ENCODE results near the gene PSTPIP1. TPM values are rescaled to one million over a fixed set of nuclear protein-coding genes. Genes with fewer than 3 reads are reported as not detected.

The PSTPIP1 gene
- total RNA-seq, 2 experiments from 2014 or later: 238 to 241 TPM

GRCh38 chr15:76996076-76996525 is 1.2 kb downstream of the PSTPIP1 start:
- Mint-ChIP-seq H3K9me3 (no peaks in the 10 kb centered on the region), H3K27ac (peak overlapping the region; percentile 95), H3K4me1 (peaks cover 58% of the 10 kb centered on the region), H3K27me3 (no peaks in the 10 kb centered on the region), H3K4me3 (peak overlapping the region; percentile 95), H3K36me3 (peaks cover 21% of the 10 kb centered on the region)
- ATAC-seq (ENCODE audit: low read depth) (no peak), DNase-seq (no peak)
- POLR2A ChIA-PET: interaction anchor here (0.9 to 9.0 kb wide), 13 partner anchors 7 to 65 kb away, joined by 3 to 137 read pairs (median 17); partner anchors contain the start of gene RCN2

- no peak for DNase-seq
- ATAC-seq (ENCODE audit: low read depth): peak; percentile 41
- no peaks in the 10 kb centered on the region for H3K27me3 Mint-ChIP-seq
- H3K27ac Mint-ChIP-seq: peak overlapping the region; percentile 95
- POLR2A ChIA-PET: interaction anchor here (0.6 to 9.0 kb wide), 15 partner anchors 9 to 66 kb away, joined by 3 to 137 read pairs (median 4); no protein-coding TSS in a partner anchor
- peaks cover 25% of the 10 kb centered on the region for H3K36me3 Mint-ChIP-seq
- no peaks in the 10 kb centered on the region for H3K9me3 Mint-ChIP-seq
- peak overlapping the region; percentile 95 for H3K4me3 Mint-ChIP-seq
- peaks cover 62% of the 10 kb centered on the region for H3K4me1 Mint-ChIP-seq
Observed at GRCh38 chr15:76996526-76997401, 1.8 kb downstream of the PSTPIP1 start.

GRCh38 chr15:76998663-76999285 is 3.8 kb downstream of the PSTPIP1 start:
- POLR2A ChIA-PET: interaction anchor here (0.5 to 9.0 kb wide), 7 partner anchors 11 to 1373 kb away, joined by 3 to 137 read pairs (median 4); partner anchors contain the start of gene SNUPN
- H3K27me3 Mint-ChIP-seq: no peaks in the 10 kb centered on the region
- no peak for ATAC-seq (ENCODE audit: low read depth)
- no peaks in the 10 kb centered on the region for H3K9me3 Mint-ChIP-seq
- no peak for DNase-seq
- peak overlapping the region; percentile 95 for H3K4me3 Mint-ChIP-seq
- H3K27ac Mint-ChIP-seq: peak overlapping the region; percentile 95
- peaks cover 68% of the 10 kb centered on the region for H3K4me1 Mint-ChIP-seq
- peaks cover 33% of the 10 kb centered on the region for H3K36me3 Mint-ChIP-seq

GRCh38 chr15:76999996-77000395 is 5.1 kb downstream of the PSTPIP1 start:
- DNase-seq: no peak
- peaks cover 2% of the 10 kb centered on the region for H3K9me3 Mint-ChIP-seq
- POLR2A ChIA-PET: interaction anchor here (1.7 to 9.0 kb wide), 2 partner anchors 11 to 15 kb away, joined by 5 to 137 read pairs; no protein-coding TSS in a partner anchor
- H3K4me1 Mint-ChIP-seq: peaks cover 69% of the 10 kb centered on the region
- peak overlapping the region; percentile 69 for H3K27ac Mint-ChIP-seq
- peak overlapping the region; percentile 40 for H3K4me3 Mint-ChIP-seq
- H3K36me3 Mint-ChIP-seq: peaks cover 43% of the 10 kb centered on the region
- H3K27me3 Mint-ChIP-seq: no peaks in the 10 kb centered on the region
- no peak for ATAC-seq (ENCODE audit: low read depth)

GRCh38 chr15:77001351-77001750 is 6.4 kb downstream of the PSTPIP1 start:
- H3K36me3 Mint-ChIP-seq: peaks cover 47% of the 10 kb centered on the region
- H3K27ac Mint-ChIP-seq: peak overlapping the region; percentile 84
- POLR2A ChIA-PET: interaction anchor here (1.7 to 9.0 kb wide), 2 partner anchors 13 to 14 kb away, joined by 5 to 137 read pairs; no protein-coding TSS in a partner anchor
- DNase-seq (no peak), ATAC-seq (ENCODE audit: low read depth) (no peak)
- H3K27me3 Mint-ChIP-seq: no peaks in the 10 kb centered on the region
- peak overlapping the region; percentile 71 for H3K4me3 Mint-ChIP-seq
- H3K4me1 Mint-ChIP-seq: peaks cover 79% of the 10 kb centered on the region
- H3K9me3 Mint-ChIP-seq: peaks cover 2% of the 10 kb centered on the region

GRCh38 chr15:77001966-77002365 is 7.0 kb downstream of the PSTPIP1 start:
- peaks cover 2% of the 10 kb centered on the region for H3K9me3 Mint-ChIP-seq
- ATAC-seq (ENCODE audit: low read depth) (no peak), DNase-seq (no peak)
- H3K36me3 Mint-ChIP-seq: peaks cover 52% of the 10 kb centered on the region
- H3K4me1 Mint-ChIP-seq: peaks cover 82% of the 10 kb centered on the region
- H3K27me3 Mint-ChIP-seq: no peaks in the 10 kb centered on the region
- POLR2A ChIA-PET: interaction anchor here (9.0 kb wide), 1 partner anchor 13 kb away, joined by 137 read pairs; no protein-coding TSS in a partner anchor
- H3K4me3 Mint-ChIP-seq: peak overlapping the region; percentile 81
- H3K27ac Mint-ChIP-seq: peak overlapping the region; percentile 90

- Mint-ChIP-seq H3K27ac (peak overlapping the region; percentile 90), H3K36me3 (peaks cover 56% of the 10 kb centered on the region), H3K4me1 (peaks cover 78% of the 10 kb centered on the region), H3K27me3 (no peaks in the 10 kb centered on the region), H3K9me3 (peaks cover 2% of the 10 kb centered on the region), H3K4me3 (peak overlapping the region; percentile 81)
- POLR2A ChIA-PET: interaction anchor here (0.9 to 3.3 kb wide), 6 partner anchors 8 to 28 kb away, joined by 3 to 31 read pairs (median 4); partner anchors contain the start of gene PSTPIP1
- DNase-seq (no peak), ATAC-seq (ENCODE audit: low read depth) (no peak)
Observed at GRCh38 chr15:77002436-77002835, 7.5 kb downstream of the PSTPIP1 start.

GRCh38 chr15:77002954-77003912 is 8.3 kb downstream of the PSTPIP1 start:
- peaks cover 54% of the 10 kb centered on the region for H3K36me3 Mint-ChIP-seq
- H3K4me3 Mint-ChIP-seq: peak overlapping the region; percentile 81
- peaks cover 71% of the 10 kb centered on the region for H3K4me1 Mint-ChIP-seq
- peak overlapping the region; percentile 90 for H3K27ac Mint-ChIP-seq
- H3K27me3 Mint-ChIP-seq: no peaks in the 10 kb centered on the region
- H3K9me3 Mint-ChIP-seq: peaks cover 2% of the 10 kb centered on the region
- ATAC-seq (ENCODE audit: low read depth) (peak; percentile 74), DNase-seq (peak; percentile 73)
- POLR2A ChIA-PET: interaction anchor here (0.9 to 3.3 kb wide), 6 partner anchors 9 to 27 kb away, joined by 3 to 31 read pairs (median 4); partner anchors contain the start of gene PSTPIP1

- Mint-ChIP-seq H3K9me3 (peaks cover 2% of the 10 kb centered on the region), H3K4me1 (peaks cover 67% of the 10 kb centered on the region), H3K27me3 (no peaks in the 10 kb centered on the region), H3K4me3 (peak overlapping the region; percentile 81), H3K27ac (peak overlapping the region; percentile 90), H3K36me3 (peaks cover 52% of the 10 kb centered on the region)
- DNase-seq: no peak
- ATAC-seq (ENCODE audit: low read depth): no peak
- POLR2A ChIA-PET: interaction anchor here (1.3 to 3.3 kb wide), 3 partner anchors 9 to 16 kb away, joined by 5 to 31 read pairs (median 28); partner anchors contain the start of gene PSTPIP1
Observed at GRCh38 chr15:77004189-77004588, 9.3 kb downstream of the PSTPIP1 start.

GRCh38 chr15:77009176-77009575 is 14.2 kb downstream of the PSTPIP1 start:
- DNase-seq: no peak
- Mint-ChIP-seq H3K9me3 (peaks cover 2% of the 10 kb centered on the region), H3K36me3 (peaks cover 55% of the 10 kb centered on the region), H3K27ac (peak overlapping the region; percentile 91), H3K4me1 (peaks cover 74% of the 10 kb centered on the region), H3K27me3 (no peaks in the 10 kb centered on the region), H3K4me3 (no peak overlapping the region)
- ATAC-seq (ENCODE audit: low read depth): no peak
- POLR2A ChIA-PET: interaction anchor here (4.5 kb wide), 1 partner anchor 14 kb away, joined by 22 read pairs; the partner anchor contains the start of gene PSTPIP1

GRCh38 chr15:77009646-77010311 is 14.9 kb downstream of the PSTPIP1 start:
- no peaks in the 10 kb centered on the region for H3K9me3 Mint-ChIP-seq
- DNase-seq (no peak), ATAC-seq (ENCODE audit: low read depth) (no peak)
- POLR2A ChIA-PET: interaction anchor here (0.7 to 4.5 kb wide), 3 partner anchors 13 to 23 kb away, joined by 5 to 22 read pairs (median 5); partner anchors contain the start of gene PSTPIP1
- H3K4me3 Mint-ChIP-seq: peak overlapping the region; percentile 45
- H3K36me3 Mint-ChIP-seq: peaks cover 51% of the 10 kb centered on the region
- H3K4me1 Mint-ChIP-seq: peaks cover 72% of the 10 kb centered on the region
- no peaks in the 10 kb centered on the region for H3K27me3 Mint-ChIP-seq
- H3K27ac Mint-ChIP-seq: peak overlapping the region; percentile 91
